GM10266 (cell line): Measurements from ENCODE around the gene GGCT.
"Not testable (repeated sequence)": the region's sequence is repeated elsewhere in the genome, so short reads cannot be mapped to it uniquely, and the experiment has no call there.

Experiments
- DNase-seq: peaks from one replicate; pipeline ENCODE4 v3.0.0; 2012; ENCODE audit errors: extremely low spot score
- TF ChIP-seq, protein P1 (sequence below): IDR thresholded peaks from 2 replicates; pipeline ENCODE4 v1.5.1; 2012; ENCODE audit warnings: mild to moderate bottlenecking, low read depth; ENCODE audit not compliant: control insufficient read depth, insufficient read depth; ENCODE audit errors: missing control alignments

The GGCT gene

DNA sequence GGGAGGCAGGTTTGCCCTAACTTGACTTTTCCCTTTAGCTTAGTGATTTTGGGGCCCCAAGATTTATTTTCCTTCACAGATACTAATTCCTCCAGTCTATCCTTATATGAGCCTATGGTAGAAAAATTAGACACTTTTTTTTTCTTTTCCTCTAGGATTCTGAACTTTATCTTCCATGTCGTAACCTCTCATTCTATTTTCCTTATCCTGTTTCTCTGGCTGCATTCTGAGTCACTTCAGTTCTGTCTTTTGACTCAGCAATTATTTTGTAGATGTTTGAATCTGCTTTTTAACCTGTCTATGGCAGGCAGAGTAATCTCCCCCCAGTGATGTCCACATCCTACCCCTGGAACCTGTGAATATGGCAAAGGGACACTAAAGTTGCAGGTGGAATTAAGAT is 19.0 kb downstream of the GGCT start:
- TF ChIP-seq, protein P1, sequence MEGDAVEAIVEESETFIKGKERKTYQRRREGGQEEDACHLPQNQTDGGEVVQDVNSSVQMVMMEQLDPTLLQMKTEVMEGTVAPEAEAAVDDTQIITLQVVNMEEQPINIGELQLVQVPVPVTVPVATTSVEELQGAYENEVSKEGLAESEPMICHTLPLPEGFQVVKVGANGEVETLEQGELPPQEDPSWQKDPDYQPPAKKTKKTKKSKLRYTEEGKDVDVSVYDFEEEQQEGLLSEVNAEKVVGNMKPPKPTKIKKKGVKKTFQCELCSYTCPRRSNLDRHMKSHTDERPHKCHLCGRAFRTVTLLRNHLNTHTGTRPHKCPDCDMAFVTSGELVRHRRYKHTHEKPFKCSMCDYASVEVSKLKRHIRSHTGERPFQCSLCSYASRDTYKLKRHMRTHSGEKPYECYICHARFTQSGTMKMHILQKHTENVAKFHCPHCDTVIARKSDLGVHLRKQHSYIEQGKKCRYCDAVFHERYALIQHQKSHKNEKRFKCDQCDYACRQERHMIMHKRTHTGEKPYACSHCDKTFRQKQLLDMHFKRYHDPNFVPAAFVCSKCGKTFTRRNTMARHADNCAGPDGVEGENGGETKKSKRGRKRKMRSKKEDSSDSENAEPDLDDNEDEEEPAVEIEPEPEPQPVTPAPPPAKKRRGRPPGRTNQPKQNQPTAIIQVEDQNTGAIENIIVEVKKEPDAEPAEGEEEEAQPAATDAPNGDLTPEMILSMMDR, result no peak
- no peak for DNase-seq

DNA sequence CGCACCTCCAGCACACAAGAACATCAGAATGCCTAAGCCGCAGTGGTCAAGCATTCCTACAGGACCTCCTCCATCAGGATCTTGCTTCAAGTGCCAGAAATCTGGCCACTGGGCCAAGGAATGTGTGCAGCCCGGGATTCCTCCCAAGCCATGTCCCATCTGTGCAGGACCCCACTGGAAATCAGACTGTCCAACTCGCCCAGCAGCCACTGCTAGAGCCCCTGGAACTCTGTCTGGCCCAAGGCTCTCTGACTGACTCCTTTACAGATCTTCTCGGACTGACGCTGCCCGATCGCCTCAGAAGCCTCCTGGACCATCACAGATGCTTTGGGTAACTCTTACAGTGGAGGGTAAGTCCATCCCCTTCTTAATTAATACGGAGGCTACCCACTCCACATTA is 23.2 kb downstream of the GGCT start:
- DNase-seq, result not testable (repeated sequence)

DNA sequence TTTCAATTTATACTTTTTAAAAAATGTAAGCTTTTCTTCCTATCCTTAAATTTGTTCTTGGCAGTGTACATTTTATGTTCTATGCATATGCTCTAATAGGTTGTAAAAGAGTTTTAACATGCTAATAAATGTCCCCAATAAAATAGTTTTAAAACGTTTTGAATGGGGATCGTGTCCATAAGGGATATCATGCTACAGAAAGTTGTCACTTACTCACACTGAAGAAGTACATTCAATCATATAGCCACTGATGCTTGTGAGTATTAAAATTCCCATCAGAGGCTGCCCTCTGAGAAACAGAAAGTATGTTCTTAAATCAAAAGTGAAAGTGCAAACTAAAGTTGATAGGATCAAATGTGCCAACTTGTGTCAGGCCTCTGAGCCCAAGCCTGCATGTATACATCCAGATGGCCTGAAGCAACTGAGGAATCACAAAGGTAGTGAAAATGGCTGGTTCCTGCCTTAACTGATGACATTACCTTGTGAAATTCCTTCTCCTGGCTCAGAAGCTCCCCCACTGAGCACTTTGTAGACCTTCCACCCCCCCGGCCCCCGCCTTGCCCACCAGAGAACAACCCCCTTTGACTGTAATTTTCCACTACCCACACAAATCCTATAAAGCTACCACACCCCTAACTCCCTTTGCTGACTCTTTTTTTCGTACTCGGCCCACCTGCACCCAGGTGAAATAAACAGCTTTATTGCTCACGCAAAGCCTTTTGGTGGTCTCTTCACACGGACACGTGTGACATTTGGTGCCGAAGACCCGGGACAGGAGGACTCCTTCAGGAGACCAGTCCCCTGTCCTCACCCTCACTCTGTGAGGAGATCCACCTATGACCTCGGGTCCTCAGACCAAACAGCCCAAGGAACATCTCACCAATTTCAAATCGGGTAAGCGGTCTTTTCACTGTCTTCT is 25.2 kb downstream of the GGCT start:
- TF ChIP-seq, protein P1, result no peak
- no peak for DNase-seq

DNA sequence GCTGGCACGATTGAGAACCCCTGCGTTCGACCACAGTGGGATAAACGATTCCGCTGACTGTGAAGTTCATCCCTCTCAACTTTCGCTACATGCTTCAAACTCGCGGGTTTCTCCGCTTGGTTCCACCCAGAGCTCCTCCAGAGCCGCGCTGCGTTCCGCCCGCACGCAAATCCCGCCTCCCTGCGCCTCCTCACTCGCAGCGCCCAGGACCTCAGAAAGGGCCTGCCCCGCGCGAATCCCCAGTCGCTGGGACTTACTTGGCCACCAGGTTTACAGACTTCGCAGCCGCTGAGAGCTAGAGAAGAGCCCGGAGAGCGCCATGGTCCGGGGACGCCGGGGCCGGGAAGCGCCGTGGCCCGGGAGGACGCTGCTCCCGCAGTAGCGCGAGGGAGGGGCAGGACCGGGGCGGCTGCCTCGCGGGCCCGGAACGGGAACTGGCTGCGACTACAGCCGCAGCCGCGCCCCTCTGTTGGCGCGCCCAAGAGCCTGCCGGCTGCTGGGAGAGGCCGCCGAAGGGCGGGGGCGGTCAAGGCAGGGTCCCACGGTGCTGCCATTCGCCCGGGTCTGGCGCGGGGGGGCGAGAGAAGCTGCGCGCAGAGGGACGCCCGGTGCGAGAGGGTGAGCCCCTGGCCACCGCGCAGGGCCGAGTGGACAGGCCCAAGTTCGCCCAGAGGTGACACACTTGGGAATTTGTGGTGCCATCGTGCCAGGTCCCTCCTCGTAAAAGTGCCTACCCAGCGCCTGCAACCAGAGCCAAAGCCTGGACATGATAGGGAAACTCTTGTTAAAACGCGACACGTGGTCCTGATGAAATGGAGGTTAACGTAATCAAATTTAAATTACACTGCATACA is 26.1 kb downstream of the GGCT start, which contains the start of gene NOD1:
Gene NOD1, minus strand, starts transcription at position 436 of the 853 bp plus-strand sequence. CDS start 21,863 bp downstream, outside the sequence.
- TF ChIP-seq, protein P1, result peak; percentile 5
- peak; percentile 84 for DNase-seq

DNA sequence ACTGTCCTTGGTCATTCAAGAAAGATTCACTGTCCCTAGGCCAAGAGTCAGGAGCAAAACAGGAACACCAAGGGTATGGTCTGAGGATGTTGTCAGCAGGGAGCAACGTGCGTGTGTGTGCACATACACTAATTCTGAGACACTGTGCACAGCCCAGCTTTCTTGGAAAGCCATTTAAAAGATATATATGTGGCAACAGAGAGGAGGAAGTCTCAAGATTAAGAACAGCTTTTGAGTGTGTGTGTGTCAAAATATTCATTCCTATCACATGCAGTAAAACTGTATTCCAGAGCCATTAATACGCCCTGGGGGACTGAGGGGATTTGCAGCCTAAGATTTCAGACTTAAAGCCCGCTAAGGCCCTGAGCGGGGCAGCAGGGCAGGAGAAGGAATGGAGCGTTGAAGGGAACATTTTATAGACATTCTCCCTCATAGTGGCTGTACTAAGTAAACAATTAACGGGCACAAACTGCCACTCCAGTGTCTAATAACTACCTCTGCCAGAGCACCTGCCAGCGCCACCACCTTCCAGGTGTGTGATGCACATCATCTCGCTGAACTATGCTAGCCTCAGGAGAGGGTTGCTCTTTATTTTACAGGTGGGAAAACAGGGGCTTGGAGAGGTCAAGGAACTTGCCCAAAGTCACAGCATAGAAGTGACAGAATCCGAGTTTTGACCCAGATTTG is 28.0 kb downstream of the GGCT start:
- TF ChIP-seq, protein P1, result no peak
- no peak for DNase-seq

DNA sequence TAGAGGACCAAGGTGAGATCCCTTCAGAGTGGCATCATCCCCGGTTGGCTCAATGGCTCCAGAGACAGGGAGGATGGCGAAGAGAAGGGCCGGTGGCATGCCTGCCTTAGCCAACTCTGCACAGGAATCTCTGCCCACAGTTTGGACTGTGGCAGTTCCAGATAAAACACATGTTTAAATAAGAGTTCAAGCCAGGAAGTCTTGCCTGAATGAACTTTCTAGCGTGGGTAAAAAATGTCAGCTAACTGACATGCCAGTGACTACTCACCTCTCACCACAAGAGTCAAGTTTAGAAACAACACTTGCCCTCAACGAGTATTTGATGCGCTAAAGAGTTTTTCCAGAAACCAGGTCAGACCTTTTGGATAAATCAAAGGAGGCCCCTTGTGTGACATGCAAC is 29.0 kb downstream of the GGCT start:
- DNase-seq, result no peak
- TF ChIP-seq, protein P1, result no peak

DNA sequence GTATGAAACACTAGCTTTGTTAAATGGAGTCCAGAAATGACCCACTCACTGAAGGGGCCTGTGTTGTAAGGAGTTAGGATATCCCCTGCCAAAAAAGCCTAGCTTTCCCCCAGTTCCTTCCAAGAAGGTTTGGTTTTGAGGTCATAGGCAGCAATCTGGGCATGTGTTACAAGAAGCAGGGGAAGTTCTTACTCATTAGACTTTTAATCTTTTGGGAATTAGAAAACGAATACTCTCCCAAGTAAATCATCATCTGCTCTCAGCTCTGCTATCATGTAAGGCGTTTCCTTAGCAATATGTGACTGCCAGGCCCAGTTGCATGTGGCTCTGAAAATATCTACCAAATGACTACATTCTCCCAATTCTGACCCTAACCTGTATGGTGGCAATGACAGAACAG is 29.7 kb downstream of the GGCT start:
- TF ChIP-seq, protein P1, result no peak
- DNase-seq, result no peak
